Left renal pelvis (tissue), 4 donors: ENCODE results near the gene CEP350. TPM values are rescaled to one million over a fixed set of nuclear protein-coding genes. Genes with fewer than 3 reads are reported as not detected.

Experiments
- DNase-seq, 4 donors: peaks; one replicate each; pipeline ENCODE4 v3.0.0-alpha.2; 2013; ENCODE audit warnings: low read depth in 4 of 4, low spot score in 3 of 4
- polyA plus RNA-seq, 4 donors: library from polyadenylated mRNA; unstranded; fragments of 120-200 nt; gene quantifications; one replicate each; pipeline ENCODE4 v1.2.1, GENCODE V29; 2013; ENCODE audit not compliant: insufficient read length in 4 of 4

The CEP350 gene
- polyA plus RNA-seq, 4 donors, result 20.7 to 31.5 (median 28.7) TPM

- no peak for DNase-seq
Measured at GRCh38 chr1:180153032-180153431, 198.4 kb downstream of the CEP350 start.

- DNase-seq, result no peak
Measured at GRCh38 chr1:180154003-180154324, 199.4 kb downstream of the CEP350 start.

GRCh38 chr1:180154325-180155181, 199.9 kb downstream of the CEP350 start, which contains the start of gene QSOX1:
QSOX1 (plus strand) TSS chr1:180154869; CDS start chr1:180154908, 39 bp downstream.
- DNase-seq, result peak; percentile 72 to 75 (median 74)

- DNase-seq, result no peak
Measured at GRCh38 chr1:180155182-180155682, 200.6 kb downstream of the CEP350 start.

GRCh38 chr1:180156201-180156600, 201.6 kb downstream of the CEP350 start:
- no peak for DNase-seq

- no peak for DNase-seq
Measured at GRCh38 chr1:180156631-180157091, 202.1 kb downstream of the CEP350 start.

- DNase-seq, result no peak
Measured at GRCh38 chr1:180157108-180157507, 202.5 kb downstream of the CEP350 start.

GRCh38 chr1:180157576-180158057, 203.0 kb downstream of the CEP350 start:
- DNase-seq, result no peak

GRCh38 chr1:180158149-180159147, 203.8 kb downstream of the CEP350 start:
- no peak for DNase-seq

GRCh38 chr1:180160357-180160756, 205.7 kb downstream of the CEP350 start:
- no peak for DNase-seq

- DNase-seq, result no peak
Measured at GRCh38 chr1:180163041-180163440, 208.4 kb downstream of the CEP350 start.

Other genes with a start within 250 kb of the CEP350 start
- 1 to 10 TPM in 1 of 4 donors, under 1 TPM in 3; 0.25 to 1.1 (median 0.64) TPM for gene FAM163A, start 211.5 kb upstream of the CEP350 start, polyA plus RNA-seq
- gene TOR1AIP2, start 77.0 kb upstream of the CEP350 start, polyA plus RNA-seq, result 10 to 100 TPM; 32.8 to 39.6 (median 36.4) TPM
- gene TOR1AIP1, start 72.5 kb upstream of the CEP350 start, polyA plus RNA-seq, result 10 to 100 TPM; 44.7 to 67.4 (median 57.7) TPM
- gene QSOX1, start 200.1 kb downstream of the CEP350 start, polyA plus RNA-seq, result 10 to 100 TPM; 52.3 to 72.8 (median 58.7) TPM